Erythroblast (primary cell): ENCODE results near the gene PLXNA1.

Source experiments
- GATA1 ChIP-seq: IDR thresholded peaks from 2 replicates; pipeline ENCODE4 v1.6.1; 2011; ENCODE audit warnings: low read depth, mild to moderate bottlenecking, control low read depth, low read length, moderate library complexity
- POLR2A ChIP-seq: IDR thresholded peaks from 2 replicates; pipeline ENCODE4 v1.6.1; 2011; ENCODE audit warnings: mild to moderate bottlenecking, low read length

- TF ChIP-seq POLR2A (no peak), GATA1 (no peak)
Observed at GRCh38 chr3:126961791-126962461, 21.0 kb upstream of the PLXNA1 start.
